Hepatocyte (in vitro differentiated cells): ENCODE data around the gene PHF21B. TPM values are rescaled to one million over a fixed set of nuclear protein-coding genes. Genes with fewer than 3 reads are reported as not detected.

Experiments
- DNase-seq: peaks from one replicate; pipeline ENCODE4 v3.0.0-alpha.2; 2016; ENCODE audit warnings: low spot score
- H2AFZ ChIP-seq: fragments of 200-600 bp; sonication (generic); 2 replicates; pipeline ENCODE4 v1.6.0; 2016; ENCODE audit warnings: antibody characterized with exemption, mild to moderate bottlenecking
- H3K27ac ChIP-seq: fragments of 200-600 bp; sonication (generic); 2 replicates; pipeline ENCODE4 v1.5.1; 2016; ENCODE audit warnings: mild to moderate bottlenecking
- H3K27me3 ChIP-seq: fragments of 200-600 bp; sonication (generic); 2 replicates; pipeline ENCODE4 v1.6.1; 2016
- H3K36me3 ChIP-seq: fragments of 200-600 bp; sonication (generic); replicated peaks from 2 replicates; pipeline ENCODE4 v1.5.1; 2016; ENCODE audit warnings: low read depth; ENCODE audit not compliant: insufficient read depth
- H3K4me1 ChIP-seq: fragments of 200-600 bp; sonication (generic); 2 replicates; pipeline ENCODE4 v1.5.1; 2016; ENCODE audit warnings: mild to moderate bottlenecking, moderate library complexity; ENCODE audit not compliant: insufficient read depth
- H3K4me2 ChIP-seq: fragments of 200-600 bp; sonication (generic); 2 replicates; pipeline ENCODE4 v1.6.0; 2016
- H3K4me3 ChIP-seq: fragments of 200-600 bp; sonication (generic); 2 replicates; pipeline ENCODE4 v1.5.1; 2016; ENCODE audit warnings: mild to moderate bottlenecking
- H3K79me2 ChIP-seq: fragments of 200-600 bp; sonication (generic); 2 replicates; pipeline ENCODE4 v1.6.0; 2017; ENCODE audit warnings: mild to moderate bottlenecking
- H3K9me2 ChIP-seq: fragments of 200-600 bp; sonication (generic); replicated peaks from 2 replicates; pipeline ENCODE4 v1.6.0; 2017; ENCODE audit warnings: mild to moderate bottlenecking; ENCODE audit not compliant: insufficient read depth
- H3K9me3 ChIP-seq: fragments of 200-600 bp; sonication (generic); 2 replicates; pipeline ENCODE4 v1.5.1; 2016; ENCODE audit warnings: low read depth, mild to moderate bottlenecking
- H4K20me1 ChIP-seq: fragments of 200-600 bp; sonication (generic); 2 replicates; pipeline ENCODE4 v1.6.0; 2016; ENCODE audit warnings: mild to moderate bottlenecking; ENCODE audit not compliant: insufficient read depth, poor library complexity, severe bottlenecking
- CTCF ChIP-seq: fragments of 200-600 bp; sonication (generic); IDR thresholded peaks from 2 replicates; pipeline ENCODE4 v1.5.1; 2016; ENCODE audit warnings: antibody characterized with exemption, mild to moderate bottlenecking; ENCODE audit not compliant: poor library complexity
- EZH2 ChIP-seq: fragments of 200-600 bp; sonication (generic); IDR thresholded peaks from 2 replicates; pipeline ENCODE4 v1.6.1; 2016; ENCODE audit warnings: antibody characterized with exemption, mild to moderate bottlenecking, borderline replicate concordance
- EZH2phosphoT487 ChIP-seq: fragments of 200-600 bp; sonication (generic); IDR thresholded peaks from one replicate; pipeline ENCODE4 v1.6.1; 2018; ENCODE audit warnings: antibody characterized with exemption, mild to moderate bottlenecking, low read depth, moderate library complexity; ENCODE audit not compliant: unreplicated experiment, severe bottlenecking
- WGBS: methylation state at CpG from one replicate; pipeline ENCODE4 v1.1.6; 2016; ENCODE audit warnings: low lambda C conversion rate; ENCODE audit errors: missing lambda C conversion rate; 5-methylcytosine and 5-hydroxymethylcytosine counted together
- polyA plus RNA-seq: library from polyadenylated mRNA; unstranded; fragments of >200 nt; fragmentation: Nextera tagmentation; extraction: Ambion mirVana; gene quantifications from 2 replicates; pipeline ENCODE4 v1.2.1, GENCODE V29; 2016
- total RNA-seq: library from RNA; depleted of rRNA; stranded (reverse); fragments of >200 nt; gene quantifications from 2 replicates; pipeline ENCODE4 v1.2.3, GENCODE V29; 2014

The PHF21B gene
- total and polyA plus RNA-seq, 2 experiments from 2014 or later: 0.86 to 1.9 TPM

GRCh38 chr22:44941207-44941606 lies 68.6 kb downstream of the PHF21B start:
- no peak overlapping the region for H2AFZ ChIP-seq
- H3K4me2 ChIP-seq: no peak overlapping the region
- no peak overlapping the region for H3K4me3 ChIP-seq
- H3K9me3 ChIP-seq: no peaks in the 10 kb centered on the region
- no peaks in the 10 kb centered on the region for H3K27me3 ChIP-seq
- no peak for DNase-seq
- H3K36me3 ChIP-seq: no peaks in the 10 kb centered on the region
- H3K79me2 ChIP-seq: no peaks in the 10 kb centered on the region
- WGBS: 61% methylated on average over 13 of the region's 15 CpGs
- no peaks in the 10 kb centered on the region for H3K9me2 ChIP-seq
- H4K20me1 ChIP-seq: no peaks in the 10 kb centered on the region
- H3K27ac ChIP-seq: no peak overlapping the region
- H3K4me1 ChIP-seq: no peaks in the 10 kb centered on the region
- TF ChIP-seq EZH2: no peak
- no peak for TF ChIP-seq CTCF

- no peaks in the 10 kb centered on the region for H3K79me2 ChIP-seq
- H4K20me1 ChIP-seq: no peaks in the 10 kb centered on the region
- WGBS: 78% methylated on average over 11 of the region's 11 CpGs
- H2AFZ ChIP-seq: no peak overlapping the region
- H3K4me3 ChIP-seq: no peak overlapping the region
- DNase-seq: no peak
- no peak overlapping the region for H3K4me2 ChIP-seq
- no peaks in the 10 kb centered on the region for H3K9me2 ChIP-seq
- H3K4me1 ChIP-seq: no peaks in the 10 kb centered on the region
- no peaks in the 10 kb centered on the region for H3K36me3 ChIP-seq
- H3K27ac ChIP-seq: no peak overlapping the region
- no peak for TF ChIP-seq CTCF
- TF ChIP-seq EZH2: no peak
- TF ChIP-seq EZH2phosphoT487: no peak
- H3K9me3 ChIP-seq: no peaks in the 10 kb centered on the region
- no peaks in the 10 kb centered on the region for H3K27me3 ChIP-seq
These were observed 69.7 kb downstream of the PHF21B start for GRCh38 chr22:44940130-44940529.

GRCh38 chr22:44939451-44939850 lies 70.4 kb downstream of the PHF21B start:
- no peaks in the 10 kb centered on the region for H4K20me1 ChIP-seq
- H3K9me2 ChIP-seq: no peaks in the 10 kb centered on the region
- H3K4me2 ChIP-seq: no peak overlapping the region
- H3K27me3 ChIP-seq: no peaks in the 10 kb centered on the region
- H3K27ac ChIP-seq: no peak overlapping the region
- H2AFZ ChIP-seq: no peak overlapping the region
- H3K4me3 ChIP-seq: no peak overlapping the region
- TF ChIP-seq CTCF: no peak
- TF ChIP-seq EZH2: no peak
- no peak for TF ChIP-seq EZH2phosphoT487
- no peak for DNase-seq
- no peaks in the 10 kb centered on the region for H3K4me1 ChIP-seq
- 82% methylated on average over 10 of the region's 11 CpGs for WGBS
- no peaks in the 10 kb centered on the region for H3K36me3 ChIP-seq
- H3K79me2 ChIP-seq: no peaks in the 10 kb centered on the region
- no peaks in the 10 kb centered on the region for H3K9me3 ChIP-seq

- Histone ChIP-seq H3K27ac (no peak overlapping the region), H3K9me2 (no peaks in the 10 kb centered on the region), H2AFZ (no peak overlapping the region), H3K4me1 (no peaks in the 10 kb centered on the region), H3K9me3 (no peaks in the 10 kb centered on the region), H3K36me3 (no peaks in the 10 kb centered on the region), H3K4me2 (no peak overlapping the region), H4K20me1 (no peaks in the 10 kb centered on the region), H3K4me3 (no peak overlapping the region), H3K79me2 (no peaks in the 10 kb centered on the region), H3K27me3 (no peaks in the 10 kb centered on the region)
- WGBS: 79% methylated on average over 14 of the region's 14 CpGs
- DNase-seq: no peak
- no peak for TF ChIP-seq EZH2phosphoT487
- TF ChIP-seq CTCF: no peak
- no peak for TF ChIP-seq EZH2
These were observed 70.9 kb downstream of the PHF21B start for GRCh38 chr22:44938886-44939285.
